Psoas muscle (tissue), 8 donors: ENCODE measurements around the gene SLC37A1. TPM values are rescaled to one million over a fixed set of nuclear protein-coding genes. Genes with fewer than 3 reads are reported as not detected.

ENCODE experiments used
- ATAC-seq, 4 donors: fragments of 200-7000 bp; cut with Tn5 transposase; one replicate each; pipeline ENCODE4 v1.9.1; 2020; ENCODE audit warnings: moderate library complexity in 3 of 4, mild to moderate bottlenecking in 2 of 4
- DNase-seq, 2 donors: peaks; one replicate each; pipeline ENCODE4 v3.0.0-alpha.2; 2020
- H3K27ac ChIP-seq: fragments of 200-600 bp; one replicate; pipeline ENCODE4 v1.8.0; 2022
- H3K27me3 ChIP-seq, 3 donors: fragments of 200-600 bp in 1 of 3; one replicate each; pipeline versions ENCODE4 v1.6.1 to v1.8.0; 2013 to 2022; ENCODE audit warnings: low read length in 2 of 3, mild to moderate bottlenecking in 2 of 3, moderate library complexity in 1 of 3; ENCODE audit not compliant: insufficient read depth in 3 of 3
- H3K36me3 ChIP-seq, 2 donors: fragments of 200-600 bp in 1 of 2; one replicate each; pipeline versions ENCODE4 v1.6.1 to v1.8.0; 2013 to 2022; ENCODE audit warnings: low read depth in 1 of 2, mild to moderate bottlenecking in 1 of 2, moderate library complexity in 1 of 2; ENCODE audit not compliant: insufficient read depth in 1 of 2
- H3K4me1 ChIP-seq: fragments of 200-600 bp; one replicate; pipeline ENCODE4 v1.8.0; 2022
- H3K4me3 ChIP-seq: fragments of 200-600 bp; one replicate; pipeline ENCODE4 v1.8.0; 2022; ENCODE audit warnings: mild to moderate bottlenecking
- H3K9me3 ChIP-seq: fragments of 200-600 bp; one replicate; pipeline ENCODE4 v1.8.0; 2022
- WGBS, 3 donors: extraction: QIAGEN DNeasy Blood & Tissue Kit; methylation state at CpG; one replicate each; pipeline versions ENCODE4 v1.1.6 to v1.1.7; 2013; 5-methylcytosine and 5-hydroxymethylcytosine counted together
- intact Hi-C, 2 donors: fragments of 100-400 bp; cut with DNase I; formaldehyde crosslinking; loops; one replicate each; pipeline versions ENCODE4 v1.11.0 to v1.14.2; 2022
- polyA plus RNA-seq, 3 donors: library from polyadenylated mRNA; stranded (reverse); fragments of 200-250 nt; gene quantifications; one replicate each; pipeline ENCODE4 v1.2.3, GENCODE V29; 2013
- total RNA-seq, 4 donors: library from RNA; stranded (reverse); fragmentation: NEBNext Ultra II Directional in 2 of 4; extraction: Animal tissue kit (Norgen Biotek cat#: 25700) in 2 of 4; gene quantifications; one replicate each; pipeline versions ENCODE4 v1.2.1 to v1.2.4, GENCODE V29; 2021 to 2023
- TF ChIP-seq, protein P1 (sequence below): fragments of 200-600 bp; IDR thresholded peaks from one replicate; pipeline ENCODE4 v1.8.0; 2022; ENCODE audit warnings: antibody characterized with exemption
- donor health status: healthy with polysubstance abuse.
- donor health status: DM: no; HTN: no; CAD: no; lungs with moderate emphysema.
- donor health status: Bipolar disorder and iron deficiency.
- donor health status: healthy.
- donor health status: DM: yes; HTN: yes; CAD: no.
- donor health status: DM: no; HTN: no; CAD: no.
- donor health status: DM: no; HTN: no; CAD: no.
- donor health status: DM: yes; HTN: yes; CAD: no.

Gene SLC37A1
- total and polyA plus RNA-seq, 7 donors: 1.6 to 18.9 (median 8.0) TPM

DNA sequence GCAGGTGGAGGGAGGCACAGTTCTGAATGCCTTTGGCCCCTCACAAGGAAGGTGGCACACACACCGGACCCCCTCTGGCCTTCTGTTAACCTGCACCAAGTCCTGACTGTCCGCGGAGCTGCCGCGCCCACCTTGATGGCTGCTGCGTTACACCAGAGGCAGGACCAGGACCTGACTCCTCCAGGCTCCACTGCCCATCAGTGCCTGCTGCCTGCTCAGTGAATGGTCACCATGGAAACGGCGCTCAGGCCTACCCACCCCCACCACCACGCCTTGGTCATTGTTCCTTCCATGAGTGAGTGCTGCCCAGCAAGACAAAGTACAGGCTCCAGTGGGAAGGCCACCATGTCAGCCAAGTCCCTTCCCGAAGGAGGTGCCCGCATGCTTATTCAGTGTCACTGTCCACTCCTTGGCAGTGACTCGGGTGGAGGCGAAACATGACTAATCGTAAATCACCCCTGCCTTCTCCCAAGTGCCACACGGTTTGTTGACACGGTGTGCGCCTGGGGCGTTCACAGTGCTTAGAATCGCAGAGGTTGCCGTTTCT lies 57.3 kb downstream of the SLC37A1 start:
- Histone ChIP-seq H3K27ac (no peak overlapping the region), H3K36me3 (peaks cover 0 to 80% of the 10 kb centered on the region in 2 donors), H3K4me3 (no peak overlapping the region), H3K4me1 (no peaks in the 10 kb centered on the region), H3K27me3 (no peaks in the 10 kb centered on the region), H3K9me3 (no peaks in the 10 kb centered on the region)
- WGBS, 3 donors: 64 to 70% (median 69%) methylated on average over 20 of the region's 20 CpGs
- ATAC-seq (peak in 3 of 4 donors; percentile 10 to 60 (median 17)), DNase-seq (peak in 1 of 2 donors; percentile 39)
- intact Hi-C loops: no loop called here
- TF ChIP-seq, protein P1, sequence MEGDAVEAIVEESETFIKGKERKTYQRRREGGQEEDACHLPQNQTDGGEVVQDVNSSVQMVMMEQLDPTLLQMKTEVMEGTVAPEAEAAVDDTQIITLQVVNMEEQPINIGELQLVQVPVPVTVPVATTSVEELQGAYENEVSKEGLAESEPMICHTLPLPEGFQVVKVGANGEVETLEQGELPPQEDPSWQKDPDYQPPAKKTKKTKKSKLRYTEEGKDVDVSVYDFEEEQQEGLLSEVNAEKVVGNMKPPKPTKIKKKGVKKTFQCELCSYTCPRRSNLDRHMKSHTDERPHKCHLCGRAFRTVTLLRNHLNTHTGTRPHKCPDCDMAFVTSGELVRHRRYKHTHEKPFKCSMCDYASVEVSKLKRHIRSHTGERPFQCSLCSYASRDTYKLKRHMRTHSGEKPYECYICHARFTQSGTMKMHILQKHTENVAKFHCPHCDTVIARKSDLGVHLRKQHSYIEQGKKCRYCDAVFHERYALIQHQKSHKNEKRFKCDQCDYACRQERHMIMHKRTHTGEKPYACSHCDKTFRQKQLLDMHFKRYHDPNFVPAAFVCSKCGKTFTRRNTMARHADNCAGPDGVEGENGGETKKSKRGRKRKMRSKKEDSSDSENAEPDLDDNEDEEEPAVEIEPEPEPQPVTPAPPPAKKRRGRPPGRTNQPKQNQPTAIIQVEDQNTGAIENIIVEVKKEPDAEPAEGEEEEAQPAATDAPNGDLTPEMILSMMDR: no peak

- DNase-seq: peak in 1 of 2 donors; percentile 37
- no peak overlapping the region for H3K4me3 ChIP-seq
- no peaks in the 10 kb centered on the region for H3K4me1 ChIP-seq
- 80 to 81% (median 81%) methylated on average over 20 of the region's 20 CpGs for WGBS, 3 donors
- TF ChIP-seq, protein P1: no peak
- H3K27ac ChIP-seq: no peak overlapping the region
- peaks cover 1% of the 10 kb centered on the region for H3K9me3 ChIP-seq
- H3K27me3 ChIP-seq: no peaks in the 10 kb centered on the region
- H3K36me3 ChIP-seq: peaks cover 0 to 76% of the 10 kb centered on the region in 2 donors
- intact Hi-C loops: no loop called here
- no peak for ATAC-seq
Measured at GRCh38 chr21:42571391-42572150, 57.9 kb downstream of the SLC37A1 start.

GRCh38 chr21:42572906-42573495 lies 59.3 kb downstream of the SLC37A1 start:
- WGBS, 3 donors: 93 to 95% (median 94%) methylated on average over 12 of the region's 12 CpGs
- no peak overlapping the region for H3K27ac ChIP-seq
- DNase-seq (peak in 1 of 2 donors; percentile 36), ATAC-seq (no peak)
- intact Hi-C loops: no loop called here
- H3K27me3 ChIP-seq: no peaks in the 10 kb centered on the region
- H3K4me1 ChIP-seq: no peaks in the 10 kb centered on the region
- H3K36me3 ChIP-seq: peaks cover 0 to 69% of the 10 kb centered on the region in 2 donors
- TF ChIP-seq, protein P1: no peak
- H3K9me3 ChIP-seq: peaks cover 5% of the 10 kb centered on the region
- no peak overlapping the region for H3K4me3 ChIP-seq

- WGBS, 3 donors: 81 to 85% (median 83%) methylated on average over 7 of the region's 7 CpGs
Measured at GRCh38 chr21:42574234-42575027, 60.8 kb downstream of the SLC37A1 start.

More at GRCh38 chr21:42574234-42575027, 60.8 kb downstream of the SLC37A1 start:
- intact Hi-C loops: no loop called here
- Histone ChIP-seq H3K4me1 (no peaks in the 10 kb centered on the region), H3K27ac (no peak overlapping the region), H3K36me3 (peaks cover 0 to 57% of the 10 kb centered on the region in 2 donors), H3K9me3 (peaks cover 5% of the 10 kb centered on the region), H3K4me3 (no peak overlapping the region), H3K27me3 (no peaks in the 10 kb centered on the region)
- DNase-seq (no peak), ATAC-seq (no peak)
- TF ChIP-seq, protein P1: no peak
